Right renal cortex interstitium (tissue), 3 donors: Measurements from ENCODE around the gene OR2T29. TPM values are rescaled to one million over a fixed set of nuclear protein-coding genes. Genes with fewer than 3 reads are reported as not detected.
"Not testable (repeated sequence)": the region's sequence is repeated elsewhere in the genome, so short reads cannot be mapped to it uniquely, and the experiment has no call there.

Experiments
- DNase-seq, 3 donors: peaks; one replicate each; pipeline ENCODE4 v3.0.0-alpha.2; 2013; ENCODE audit warnings: low read depth in 3 of 3, low spot score in 2 of 3
- polyA plus RNA-seq, 3 donors: library from polyadenylated mRNA; unstranded; fragments of 120-200 nt; gene quantifications; one replicate each; pipeline ENCODE4 v1.2.1, GENCODE V29; 2013; ENCODE audit not compliant: insufficient read length in 3 of 3

The OR2T29 gene, protein sequence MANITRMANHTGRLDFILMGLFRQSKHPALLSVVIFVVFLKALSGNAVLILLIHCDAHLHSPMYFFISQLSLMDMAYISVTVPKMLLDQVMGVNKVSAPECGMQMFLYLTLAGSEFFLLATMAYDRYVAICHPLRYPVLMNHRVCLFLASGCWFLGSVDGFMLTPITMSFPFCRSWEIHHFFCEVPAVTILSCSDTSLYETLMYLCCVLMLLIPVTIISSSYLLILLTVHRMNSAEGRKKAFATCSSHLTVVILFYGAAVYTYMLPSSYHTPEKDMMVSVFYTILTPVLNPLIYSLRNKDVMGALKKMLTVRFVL
- not detected for polyA plus RNA-seq

DNA sequence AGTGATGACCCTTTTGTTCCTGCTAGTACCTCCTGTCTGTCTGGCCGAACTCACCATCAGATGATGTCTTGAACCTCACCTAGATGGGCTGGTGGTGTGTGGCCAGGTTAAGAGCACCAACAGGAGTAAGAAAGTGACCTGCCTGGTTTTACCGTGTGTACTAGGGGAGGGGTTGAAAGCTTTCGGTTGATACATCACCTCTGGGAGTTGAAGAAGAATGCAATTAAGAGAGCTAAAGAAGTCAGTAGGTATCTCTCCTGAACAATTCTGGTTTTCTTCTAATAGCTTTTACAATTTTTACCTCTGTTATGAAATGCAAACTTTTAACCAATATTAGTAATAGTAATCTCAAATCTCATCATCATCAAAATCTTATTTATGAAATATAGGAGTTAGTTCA, at the start of gene OR2T29:
OR2T29 (minus strand) TSS at position 101 of the 400 bp plus-strand sequence. CDS start 3,281 bp downstream, outside the sequence.
- not testable (repeated sequence) for DNase-seq

DNA sequence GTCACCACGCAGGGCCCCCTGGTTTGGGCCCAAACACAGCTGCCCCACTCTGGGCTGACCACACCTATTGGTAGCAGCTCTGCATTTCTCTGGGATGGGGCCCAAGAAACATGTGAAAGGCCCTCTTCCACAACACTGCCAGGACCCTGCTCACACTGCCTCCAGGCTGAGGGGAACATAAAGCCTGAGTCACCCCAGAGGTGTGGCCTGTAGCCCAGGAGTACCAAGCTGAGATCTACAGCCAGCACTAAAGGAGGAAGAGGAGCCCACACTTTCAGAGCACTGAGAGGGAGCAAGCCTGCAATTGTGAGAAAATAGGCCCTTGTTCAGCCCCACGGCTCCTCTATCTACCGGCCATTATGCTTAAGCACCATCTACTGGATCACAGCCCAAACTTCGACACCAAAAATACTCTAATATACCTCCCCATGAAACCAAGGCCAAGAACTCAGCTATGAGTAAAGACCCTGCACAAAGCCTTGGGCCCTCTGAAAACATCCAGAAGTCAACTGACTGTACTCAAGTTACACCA, 49.4 kb upstream of the OR2T29 start:
- no peak for DNase-seq

DNA sequence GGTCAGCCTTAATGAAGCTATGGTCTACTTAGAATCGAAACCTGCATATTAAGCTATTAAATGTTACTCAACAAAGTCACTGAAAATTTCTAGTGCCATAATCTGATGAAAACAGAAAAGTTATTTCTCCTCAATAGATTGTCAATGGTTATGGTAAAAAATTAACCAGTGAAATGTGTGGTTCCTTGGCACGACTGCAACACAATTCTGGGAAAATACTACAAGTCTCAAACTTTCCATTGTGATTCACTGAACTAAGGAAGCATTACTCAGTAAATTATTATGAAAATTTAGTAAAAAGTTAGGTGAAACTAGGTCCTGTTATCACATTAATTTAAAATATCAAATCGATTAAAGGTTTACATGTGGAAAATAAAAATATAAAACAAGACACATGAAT, 47.7 kb upstream of the OR2T29 start:
- DNase-seq, result no peak

DNA sequence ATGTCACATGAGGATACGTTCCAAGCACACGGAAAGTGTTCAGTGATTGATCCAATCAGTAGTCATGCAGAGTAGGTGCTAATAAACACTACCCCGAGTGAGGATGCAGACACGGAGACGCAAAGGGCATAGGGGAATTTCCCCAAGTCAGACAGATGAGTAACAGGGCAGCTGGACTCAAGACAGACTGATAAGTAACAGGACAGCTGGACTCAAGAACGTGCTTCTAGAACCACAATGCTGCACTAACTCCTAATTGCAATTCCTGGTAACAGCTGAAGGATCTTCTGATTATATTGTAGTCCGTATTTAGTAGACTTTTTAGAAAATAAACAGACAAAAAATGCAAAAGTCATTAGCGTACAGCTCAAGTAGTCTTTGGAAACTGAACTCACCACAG, 36.8 kb upstream of the OR2T29 start:
- DNase-seq, result no peak

DNA sequence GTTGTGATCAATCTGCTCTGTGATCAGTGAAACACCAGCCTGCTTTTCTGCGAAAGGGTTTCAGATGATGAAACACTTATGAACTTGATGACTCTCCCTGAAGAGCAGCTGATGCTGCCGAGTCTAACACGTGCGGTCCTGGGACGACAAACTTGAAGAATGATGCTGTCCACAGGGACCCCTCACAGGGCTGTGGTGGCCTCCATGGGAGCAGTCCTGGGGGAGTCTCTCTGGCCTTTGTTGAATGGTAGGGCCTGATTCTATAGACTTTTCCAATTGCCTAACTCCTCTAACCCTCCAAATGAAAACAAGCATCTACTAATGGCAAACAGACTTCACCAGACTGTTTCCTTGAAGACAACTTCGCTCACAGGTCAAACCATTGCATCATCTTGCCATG, 35.0 kb upstream of the OR2T29 start, which contains the start of gene OR2T10:
OR2T10 (minus strand) TSS at position 112 of the 400 bp plus-strand sequence. CDS start 3,932 bp downstream, outside the sequence.
- DNase-seq, result no peak

DNA sequence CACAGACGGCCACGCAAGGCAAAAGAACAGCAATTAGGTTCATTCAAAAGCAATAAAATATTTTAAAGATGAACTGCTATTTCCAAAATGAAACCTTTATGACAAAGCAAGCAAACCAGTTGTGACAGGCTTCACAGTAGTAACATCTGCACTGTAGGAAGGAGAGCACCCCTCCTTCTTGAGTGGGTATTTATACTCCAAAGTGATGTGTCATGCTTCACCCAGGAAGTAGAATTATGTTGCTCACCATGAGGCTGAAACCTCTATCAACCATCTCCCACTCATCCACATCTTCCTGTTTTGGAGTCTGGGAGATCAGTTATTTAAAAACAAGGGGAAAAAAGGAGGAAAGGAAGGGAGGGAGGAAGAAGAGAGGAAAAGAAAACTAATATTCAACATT, 34.0 kb upstream of the OR2T29 start:
- DNase-seq, result no peak

DNA sequence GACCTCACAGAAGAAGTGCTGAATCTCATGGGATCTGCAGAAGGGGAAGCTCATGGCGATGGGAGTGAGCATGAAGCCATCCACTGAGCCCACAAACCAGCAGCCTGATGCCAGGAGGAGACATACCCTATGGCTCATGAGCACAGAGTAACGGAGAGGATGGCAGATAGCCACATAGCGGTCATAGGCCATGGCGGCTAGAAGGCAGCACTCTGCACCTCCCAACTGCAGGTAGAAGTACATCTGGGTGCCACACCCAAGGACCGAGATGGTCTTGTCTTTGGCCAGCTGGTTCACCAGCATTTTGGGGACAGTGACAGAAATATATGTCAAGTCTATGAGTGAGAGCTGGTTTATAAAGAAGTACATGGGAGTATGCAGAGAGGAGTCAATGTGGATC, 30.7 kb upstream of the OR2T29 start:
- DNase-seq, result no peak

DNA sequence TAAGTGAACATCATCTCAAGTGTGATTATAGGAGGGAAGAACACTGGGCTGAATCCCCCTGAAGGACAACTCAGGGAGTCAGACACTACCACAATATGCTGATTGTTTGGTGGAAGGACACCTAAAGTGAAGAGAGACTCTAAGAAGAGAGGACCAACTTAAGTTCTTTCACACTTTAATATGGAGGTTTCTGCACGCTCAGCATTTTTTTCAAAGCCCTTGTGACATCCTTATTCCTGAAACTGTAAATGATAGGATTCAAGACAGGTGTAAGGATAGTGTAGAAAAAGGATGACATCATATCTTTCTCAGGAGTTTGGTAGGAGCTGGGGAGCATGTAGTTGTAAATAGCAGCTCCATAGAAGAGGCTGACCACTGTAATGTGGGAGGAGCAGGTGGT, 30.1 kb upstream of the OR2T29 start:
- no peak for DNase-seq

DNA sequence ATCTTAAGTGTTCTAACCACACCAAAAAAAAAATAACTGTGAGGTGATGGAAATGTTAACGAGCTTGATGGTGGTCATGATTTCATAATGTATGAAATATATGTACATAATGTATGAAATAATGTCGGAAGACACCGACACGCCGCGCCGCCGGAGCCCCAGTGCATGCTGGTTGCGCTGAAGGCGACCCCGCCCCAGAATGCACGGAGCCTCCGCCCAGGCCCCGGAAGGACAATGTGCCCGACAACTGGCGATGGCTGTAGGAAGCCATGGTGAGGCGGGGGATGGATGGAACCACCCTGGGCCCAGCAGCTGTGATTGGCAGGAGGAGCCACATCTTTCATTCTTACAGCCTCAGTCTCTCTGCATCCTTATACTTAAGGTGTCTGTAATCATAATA, 27.5 kb upstream of the OR2T29 start:
- DNase-seq, result no peak

DNA sequence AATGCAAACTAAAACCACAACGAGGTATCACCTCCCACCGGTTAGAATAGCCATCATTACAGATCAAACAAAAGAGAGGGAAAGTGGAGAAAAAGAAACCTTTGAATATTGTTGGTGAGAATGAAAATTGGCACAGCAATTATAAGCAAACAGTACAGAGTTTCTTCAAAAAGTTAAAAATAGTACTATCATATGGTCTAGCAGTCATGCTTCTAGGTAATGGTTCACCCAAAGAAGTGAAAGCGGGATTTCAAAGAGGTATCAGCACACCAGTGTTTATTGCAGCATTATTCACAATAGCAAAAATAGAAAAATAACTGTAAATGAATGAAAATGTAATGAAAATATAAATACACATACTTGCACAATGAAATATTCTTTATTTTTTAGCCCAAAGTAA, 26.8 kb upstream of the OR2T29 start:
- no peak for DNase-seq

DNA sequence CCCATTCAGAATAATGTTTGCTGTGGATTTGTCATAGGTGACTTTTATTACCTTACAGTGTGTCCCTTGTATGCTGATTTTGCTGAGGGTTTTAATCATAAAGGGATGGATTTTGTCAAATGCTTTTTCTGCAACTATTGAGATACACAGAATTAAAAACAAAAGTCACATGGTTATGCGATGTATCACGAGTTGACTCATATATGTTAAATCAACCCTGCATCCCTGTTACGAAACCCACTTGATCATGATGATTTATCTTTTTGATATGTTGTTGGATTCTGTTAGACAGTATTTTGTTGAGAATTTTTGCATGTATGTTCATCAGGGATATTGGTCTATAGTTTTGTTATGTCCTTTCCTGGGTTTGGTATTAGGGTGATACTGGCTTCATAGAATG, 22.7 kb upstream of the OR2T29 start:
- DNase-seq, result no peak

DNA sequence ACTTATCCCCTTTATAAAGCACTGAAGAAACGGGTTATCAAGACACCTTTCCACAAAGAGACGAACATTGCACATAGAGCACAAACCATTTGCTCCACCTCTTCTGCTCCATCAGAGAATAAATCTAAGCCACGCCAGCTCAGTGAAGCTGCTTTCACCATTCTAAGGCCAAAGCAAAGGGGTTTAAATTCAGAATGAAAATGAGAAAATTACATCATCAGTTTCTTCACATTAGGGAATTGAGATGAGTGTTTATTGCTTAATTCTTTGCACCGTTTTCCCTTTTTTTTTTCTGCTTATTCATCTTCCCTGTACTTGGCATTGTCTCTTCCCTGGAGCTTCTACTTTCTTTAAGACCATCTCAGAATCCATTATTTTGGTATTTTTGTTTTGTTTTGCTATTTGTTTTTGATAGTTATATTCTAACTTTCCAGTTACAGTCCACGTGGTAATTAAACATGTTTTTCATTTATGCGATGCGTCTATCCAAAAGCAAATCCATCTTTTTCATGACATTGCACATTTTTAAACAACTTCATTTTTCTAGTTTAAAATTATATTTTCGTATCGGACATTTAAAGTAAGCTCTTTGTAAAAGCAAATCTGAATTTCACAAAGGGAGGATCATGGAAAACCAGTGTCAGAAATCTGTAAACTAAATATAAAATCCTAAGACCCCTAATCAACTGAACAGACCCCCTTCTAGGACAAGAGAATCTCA, 13.8 kb upstream of the OR2T29 start:
- DNase-seq, result no peak

DNA sequence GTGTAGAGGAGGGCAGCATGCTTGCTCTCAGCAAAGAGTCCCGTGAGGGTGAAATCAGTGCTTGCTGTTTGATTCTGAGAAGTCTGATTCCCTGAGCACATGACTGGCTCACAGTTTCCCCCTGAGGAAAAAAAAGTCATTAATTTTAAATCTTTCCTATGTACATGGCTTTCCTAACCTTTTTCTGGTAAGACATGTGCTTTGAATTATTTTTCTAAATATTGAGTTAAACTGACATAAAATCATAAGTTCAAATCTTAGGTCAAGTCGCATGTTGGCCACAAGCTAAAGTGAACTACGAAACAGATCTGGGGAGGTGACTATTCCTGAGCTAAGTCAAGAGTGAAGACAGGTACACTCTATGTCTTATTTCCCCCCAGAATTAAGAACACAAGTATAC, 12.1 kb upstream of the OR2T29 start, which contains the start of gene OR2T34:
OR2T34 (minus strand) TSS at position 101 of the 400 bp plus-strand sequence; CDS start at position 101, 0 bp downstream.
- not testable (repeated sequence) for DNase-seq

DNA sequence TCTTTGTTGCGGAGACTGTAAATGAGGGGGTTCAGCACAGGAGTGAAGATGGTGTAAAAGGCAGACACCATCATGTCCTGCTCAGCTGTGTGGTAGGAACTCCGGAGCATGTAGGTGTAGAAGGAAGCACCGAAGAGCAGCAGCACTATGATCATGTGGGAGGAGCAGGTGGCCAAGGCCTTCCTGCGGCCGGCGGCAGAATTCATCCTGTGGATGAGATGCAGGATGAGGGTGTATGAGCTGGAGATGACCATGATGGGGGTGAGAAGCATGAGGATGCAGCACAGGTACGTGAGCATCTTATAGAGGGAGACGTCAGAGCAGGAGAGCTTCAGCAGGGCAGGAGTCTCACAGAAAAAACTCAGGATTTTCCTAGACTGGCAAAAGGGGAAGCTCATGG, 11.3 kb upstream of the OR2T29 start:
- DNase-seq, result not testable (repeated sequence)

DNA sequence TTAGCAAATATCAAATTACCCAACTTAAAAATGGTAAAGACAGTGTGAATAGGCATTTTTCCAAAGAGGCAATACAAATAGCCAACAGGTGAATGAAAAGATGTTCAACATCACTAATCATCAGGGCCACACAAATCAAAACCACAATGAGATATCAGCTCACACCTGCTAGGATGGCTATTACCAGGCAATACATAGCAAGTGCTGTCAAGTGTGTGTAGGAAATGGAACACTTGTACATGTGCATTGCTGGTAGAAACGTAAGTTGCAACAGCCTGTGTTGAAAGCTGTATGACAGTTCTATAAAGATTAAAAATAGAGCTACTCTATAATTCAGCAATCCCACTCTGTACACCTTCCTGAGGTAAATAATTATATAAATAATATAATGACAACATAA, 9.5 kb upstream of the OR2T29 start:
- not testable (repeated sequence) for DNase-seq

DNA sequence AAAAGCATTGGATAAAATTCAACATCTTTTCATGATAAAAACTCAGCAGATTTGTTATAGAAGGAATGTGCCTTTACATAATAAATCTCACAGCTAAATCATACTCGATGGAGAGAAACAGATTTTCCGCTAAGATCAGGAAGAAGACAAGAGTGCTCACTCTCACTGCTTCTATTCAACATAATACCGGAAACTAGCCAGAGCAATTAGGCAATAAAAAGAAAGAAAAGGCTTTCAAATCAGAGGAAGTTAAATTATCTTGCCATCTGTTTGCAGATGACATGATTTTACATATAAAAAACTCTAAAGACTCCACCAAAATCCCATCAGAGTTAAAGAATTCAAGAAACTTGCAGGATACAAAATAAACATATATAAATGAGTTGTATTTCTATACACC, 8.2 kb upstream of the OR2T29 start:
- not testable (repeated sequence) for DNase-seq

DNA sequence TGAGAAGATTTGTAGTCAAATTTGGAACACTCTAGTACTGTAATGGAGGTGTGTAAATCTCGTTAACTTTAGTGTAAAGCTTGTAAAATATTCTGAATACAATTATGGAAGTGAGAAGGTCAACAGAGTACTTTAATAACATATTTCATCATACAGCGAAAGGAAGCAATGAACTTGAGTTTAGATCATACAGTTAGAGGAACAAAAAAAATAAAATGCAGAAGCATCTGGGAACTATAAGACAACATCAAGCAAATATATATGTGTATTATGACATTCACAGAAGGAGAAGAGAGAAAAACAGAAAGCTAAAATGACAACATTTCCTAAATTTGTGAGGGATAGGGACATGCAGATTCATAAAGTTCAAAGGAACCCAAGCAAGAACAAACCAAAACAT, 6.5 kb upstream of the OR2T29 start:
- not testable (repeated sequence) for DNase-seq

DNA sequence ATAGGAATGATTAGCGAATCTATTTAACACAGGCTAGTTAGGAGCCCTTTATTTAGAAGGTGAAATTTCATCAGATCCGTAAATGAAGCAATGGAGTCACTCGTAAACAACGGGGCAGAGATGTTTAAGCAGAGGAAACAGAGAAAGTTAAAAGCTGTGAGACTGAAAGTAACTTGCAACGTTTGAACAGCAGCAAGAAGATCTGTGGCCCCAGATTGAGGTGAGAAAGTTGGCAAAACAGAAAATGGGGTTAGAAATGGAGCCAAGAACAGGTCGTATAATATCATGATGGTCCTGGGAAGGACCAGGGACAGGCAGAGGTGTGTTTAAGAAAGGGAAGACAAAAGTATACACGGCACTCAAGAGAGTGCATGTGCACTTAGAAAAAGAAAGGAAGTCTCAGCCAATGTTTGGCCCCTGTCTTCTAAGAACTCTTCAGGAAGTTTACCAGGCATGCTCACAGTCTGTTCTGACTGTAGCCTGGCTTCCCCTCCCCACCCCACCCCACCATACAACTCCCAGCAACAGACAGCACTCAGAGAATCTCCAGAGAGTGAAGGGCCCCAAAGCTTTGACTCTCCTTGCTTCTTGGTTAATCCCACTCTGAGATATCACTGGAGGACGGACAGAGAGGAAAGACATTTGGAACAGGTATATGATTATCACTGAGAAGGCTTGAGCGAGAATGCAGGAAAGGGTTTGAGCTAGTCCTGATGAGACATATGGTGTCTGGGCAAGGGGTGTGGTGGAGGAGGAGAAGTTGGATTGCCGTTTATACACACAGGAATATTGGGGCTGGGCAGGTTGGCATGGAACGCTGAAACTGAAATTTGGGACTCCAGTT, 3.2 kb upstream of the OR2T29 start:
- DNase-seq, result not testable (repeated sequence)

DNA sequence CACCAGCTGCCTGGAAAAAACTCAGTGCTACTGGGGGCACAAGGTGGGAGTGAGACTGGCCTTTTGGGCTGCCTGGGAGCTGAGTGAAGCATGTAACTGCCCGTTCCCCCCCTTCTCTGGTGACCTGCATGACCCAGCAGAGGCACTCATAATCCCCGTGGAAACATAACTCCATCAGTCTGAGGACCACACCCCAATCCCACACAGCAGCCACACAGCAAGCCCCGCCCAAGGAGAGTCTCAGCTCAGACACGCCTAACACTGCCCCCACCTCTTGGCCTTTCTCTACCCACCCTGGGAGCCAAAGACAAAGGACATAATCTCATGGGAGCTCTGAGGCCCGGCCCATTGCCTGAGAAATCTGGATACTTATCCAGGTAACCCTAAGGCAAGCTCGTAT, 11.5 kb downstream of the OR2T29 start:
- not testable (repeated sequence) for DNase-seq

DNA sequence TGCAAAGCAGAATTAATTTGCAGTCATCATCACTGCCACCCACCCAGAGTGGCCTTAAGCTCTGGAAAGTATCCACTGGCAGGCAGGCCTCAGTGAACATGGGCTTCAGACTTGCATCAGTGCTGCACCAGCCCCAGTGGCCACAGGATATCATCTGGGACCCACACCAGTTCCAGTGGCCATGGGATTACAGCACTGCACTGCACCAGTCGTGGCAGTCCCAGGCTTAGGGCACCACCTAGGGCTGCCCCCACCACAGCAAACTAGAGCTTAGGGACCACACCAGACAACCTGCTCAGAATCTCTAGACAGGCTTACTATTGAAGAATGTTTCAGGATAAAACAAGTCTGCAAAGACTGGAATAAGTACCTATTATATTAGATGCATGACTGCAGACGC, 15.2 kb downstream of the OR2T29 start:
- not testable (repeated sequence) for DNase-seq

DNA sequence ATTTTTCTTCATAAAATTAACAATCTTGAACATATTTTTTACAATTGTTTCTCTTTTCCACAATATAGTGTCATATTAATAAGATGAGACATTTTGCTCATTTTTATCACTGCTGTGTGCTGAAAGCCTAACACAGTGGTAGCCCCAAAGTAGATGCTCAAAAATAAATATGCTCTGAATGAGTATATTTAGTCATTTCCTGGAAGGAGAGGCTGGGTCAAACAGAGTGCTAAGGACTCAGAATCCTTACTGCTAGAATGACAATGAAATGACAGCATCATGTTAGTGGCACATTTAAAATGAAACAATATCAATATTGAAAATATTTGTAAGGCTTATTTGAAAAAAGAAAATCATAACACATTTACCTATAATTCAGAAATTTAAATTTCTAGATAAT, 25.1 kb downstream of the OR2T29 start:
- DNase-seq, result not testable (repeated sequence)
